ENCODE results near the gene SLX9.

Gene SLX9

DNA sequence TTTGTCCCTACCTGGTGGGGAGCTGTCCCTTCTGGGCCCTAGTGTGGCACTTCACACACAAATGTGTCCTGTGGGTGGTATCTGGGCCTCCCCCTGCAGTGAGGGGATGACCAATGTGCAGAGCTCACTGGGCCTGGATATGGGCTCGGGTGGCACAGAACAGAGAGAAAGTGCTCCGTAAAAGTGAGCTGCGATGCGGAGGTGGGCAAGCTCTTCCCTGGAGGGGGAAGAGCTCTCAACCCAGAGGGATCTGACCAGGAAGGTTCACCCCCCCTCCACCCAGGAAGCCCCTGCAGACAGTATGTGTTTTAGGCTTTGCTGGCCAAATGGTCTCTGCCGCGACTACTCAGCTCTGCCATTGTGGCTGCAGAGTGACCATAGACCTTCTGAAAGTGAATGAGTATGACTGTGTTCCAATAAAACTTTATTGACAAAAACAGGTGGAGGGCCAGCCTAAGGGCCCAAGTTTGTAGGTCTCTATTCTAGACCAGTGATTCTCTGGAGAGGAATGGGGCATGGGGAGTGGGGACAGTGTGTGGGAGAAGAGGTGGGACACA is 10.5 kb upstream of the SLX9 start:
- DNase-seq (ENCODE audit: insufficient read length) (no peak), FAIRE-seq (peak; percentile 62)
- TF ChIP-seq TAF1 (IDR thresholded peaks at IDR 0.05; ENCODE audit: borderline replicate concordance, low read depth, low read length) (no peak), POLR2A (IDR thresholded peaks at IDR 0.05; ENCODE audit: low read depth, low read length) (no peak), POLR2AphosphoS5 (IDR thresholded peaks at IDR 0.05; ENCODE audit: low read depth, low read length) (no peak)

GRCh38 chr21:44929799-44930542 is 9.9 kb upstream of the SLX9 start:
- TF ChIP-seq POLR2AphosphoS5 (IDR thresholded peaks at IDR 0.05; ENCODE audit: low read depth, low read length) (no peak), TAF1 (IDR thresholded peaks at IDR 0.05; ENCODE audit: borderline replicate concordance, low read depth, low read length) (no peak), POLR2A (IDR thresholded peaks at IDR 0.05; ENCODE audit: low read depth, low read length) (no peak)
- FAIRE-seq, result no peak
- DNase-seq (ENCODE audit: insufficient read length), result no peak

DNA sequence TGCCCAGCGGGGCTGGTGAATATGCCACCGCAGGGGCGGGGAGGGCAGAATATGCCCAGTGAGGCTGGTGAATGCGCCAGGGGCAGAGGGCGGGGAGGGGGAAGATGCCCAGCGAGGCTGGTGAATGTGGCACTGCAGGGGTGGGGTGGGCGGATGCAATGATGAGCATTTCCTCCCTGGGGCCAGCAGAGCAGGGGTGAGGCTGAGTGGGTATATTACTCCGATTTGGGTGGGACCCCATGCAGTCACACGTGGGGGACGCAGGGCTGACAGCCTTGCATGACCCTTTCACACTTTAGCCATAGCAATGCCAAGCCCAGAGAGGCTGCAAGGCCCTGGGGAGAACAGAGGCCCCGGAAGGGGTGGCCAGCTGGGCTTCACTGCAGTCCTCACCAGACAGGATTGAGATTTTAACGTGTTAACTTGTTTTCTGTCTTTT is 9.3 kb upstream of the SLX9 start:
- DNase-seq (ENCODE audit: insufficient read length) (no peak), FAIRE-seq (peak; percentile 82)
- no peak for TF ChIP-seq POLR2A (IDR thresholded peaks at IDR 0.05; ENCODE audit: low read depth, low read length)
- TF ChIP-seq POLR2AphosphoS5 (IDR thresholded peaks at IDR 0.05; ENCODE audit: low read depth, low read length), result no peak
- no peak for TF ChIP-seq TAF1 (IDR thresholded peaks at IDR 0.05; ENCODE audit: borderline replicate concordance, low read depth, low read length)

DNA sequence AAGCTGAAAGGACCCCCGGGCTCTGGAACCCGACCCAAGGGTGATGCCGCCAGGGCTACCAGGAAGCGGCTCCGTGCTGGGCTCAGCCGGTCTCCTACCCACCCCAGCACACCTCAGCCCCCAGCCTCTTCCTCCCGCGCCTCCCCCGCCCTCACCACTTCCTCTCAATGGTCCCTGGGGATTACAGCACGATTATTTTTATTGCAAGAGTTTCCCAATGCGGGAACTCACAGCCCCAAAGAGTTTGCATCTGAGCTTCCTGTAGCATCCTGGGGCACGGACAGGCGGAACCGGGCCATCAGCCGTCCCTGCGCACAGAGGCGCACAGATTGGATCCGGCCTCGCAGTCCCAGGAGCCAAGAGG is 8.7 kb upstream of the SLX9 start:
- no peak for DNase-seq (ENCODE audit: insufficient read length)
- TF ChIP-seq POLR2AphosphoS5 (IDR thresholded peaks at IDR 0.05; ENCODE audit: low read depth, low read length) (no peak), POLR2A (IDR thresholded peaks at IDR 0.05; ENCODE audit: low read depth, low read length) (peak; percentile 18; the same call in 1 of the 2 replicates), TAF1 (IDR thresholded peaks at IDR 0.05; ENCODE audit: borderline replicate concordance, low read depth, low read length) (no peak)
- no peak for FAIRE-seq

- FAIRE-seq (peak; percentile 87), DNase-seq (ENCODE audit: insufficient read length) (no peak)
- TF ChIP-seq POLR2AphosphoS5 (IDR thresholded peaks at IDR 0.05; ENCODE audit: low read depth, low read length) (no peak), POLR2A (IDR thresholded peaks at IDR 0.05; ENCODE audit: low read depth, low read length) (no peak), TAF1 (IDR thresholded peaks at IDR 0.05; ENCODE audit: borderline replicate concordance, low read depth, low read length) (no peak)
Observed at GRCh38 chr21:44931501-44932407, 8.1 kb upstream of the SLX9 start.

GRCh38 chr21:44932408-44933181 is 7.2 kb upstream of the SLX9 start:
- DNase-seq (ENCODE audit: insufficient read length) (peak; percentile 73), FAIRE-seq (peak; percentile 77)
- no peak for TF ChIP-seq POLR2A (IDR thresholded peaks at IDR 0.05; ENCODE audit: low read depth, low read length)
- TF ChIP-seq TAF1 (IDR thresholded peaks at IDR 0.05; ENCODE audit: borderline replicate concordance, low read depth, low read length), result no peak
- no peak for TF ChIP-seq POLR2AphosphoS5 (IDR thresholded peaks at IDR 0.05; ENCODE audit: low read depth, low read length)

GRCh38 chr21:44933199-44933917 is 6.5 kb upstream of the SLX9 start:
- TF ChIP-seq POLR2AphosphoS5 (IDR thresholded peaks at IDR 0.05; ENCODE audit: low read depth, low read length) (no peak), TAF1 (IDR thresholded peaks at IDR 0.05; ENCODE audit: borderline replicate concordance, low read depth, low read length) (no peak), POLR2A (IDR thresholded peaks at IDR 0.05; ENCODE audit: low read depth, low read length) (no peak)
- no peak for FAIRE-seq
- DNase-seq (ENCODE audit: insufficient read length), result no peak

- DNase-seq (ENCODE audit: insufficient read length) (no peak), FAIRE-seq (no peak)
- TF ChIP-seq POLR2A (IDR thresholded peaks at IDR 0.05; ENCODE audit: low read depth, low read length) (no peak), POLR2AphosphoS5 (IDR thresholded peaks at IDR 0.05; ENCODE audit: low read depth, low read length) (no peak), TAF1 (IDR thresholded peaks at IDR 0.05; ENCODE audit: borderline replicate concordance, low read depth, low read length) (no peak)
Observed at GRCh38 chr21:44933918-44934260, 5.9 kb upstream of the SLX9 start.

GRCh38 chr21:44934276-44934675 is 5.6 kb upstream of the SLX9 start:
- no peak for TF ChIP-seq POLR2AphosphoS5 (IDR thresholded peaks at IDR 0.05; ENCODE audit: low read depth, low read length)
- TF ChIP-seq POLR2A (IDR thresholded peaks at IDR 0.05; ENCODE audit: low read depth, low read length), result no peak
- DNase-seq (ENCODE audit: insufficient read length) (no peak), FAIRE-seq (no peak)

GRCh38 chr21:44934797-44935532 is 4.9 kb upstream of the SLX9 start:
- no peak for FAIRE-seq
- TF ChIP-seq POLR2AphosphoS5 (IDR thresholded peaks at IDR 0.05; ENCODE audit: low read depth, low read length) (no peak), TAF1 (IDR thresholded peaks at IDR 0.05; ENCODE audit: borderline replicate concordance, low read depth, low read length) (no peak), POLR2A (IDR thresholded peaks at IDR 0.05; ENCODE audit: low read depth, low read length) (no peak)

More at GRCh38 chr21:44934797-44935532, 4.9 kb upstream of the SLX9 start:
- DNase-seq (ENCODE audit: insufficient read length), result no peak
